ENCODE results near the gene PCSK5. TPM values are rescaled to one million over a fixed set of nuclear protein-coding genes. Genes with fewer than 3 reads are reported as not detected.

PCSK5 gene
- polyA plus RNA-seq, 4 donors: 15.1 to 19.0 (median 16.8) TPM

DNA sequence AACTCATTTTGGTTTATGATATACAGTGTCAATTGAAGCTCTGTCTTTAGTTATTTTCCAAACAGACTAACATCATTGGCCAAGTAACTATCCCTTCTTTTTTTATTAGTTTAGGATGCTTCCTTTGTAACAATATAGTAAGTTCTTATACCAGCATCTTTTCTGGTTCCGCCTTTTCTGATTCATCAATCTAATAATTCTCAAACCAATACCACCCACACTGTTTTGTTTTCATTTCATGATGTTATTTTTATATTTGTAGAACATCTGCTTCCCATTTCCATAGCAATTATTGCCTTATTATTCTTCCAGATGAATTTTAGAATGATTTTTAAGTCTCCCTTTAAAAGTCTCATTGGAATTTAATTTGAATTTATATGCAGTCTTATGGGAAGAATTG is 285.7 kb downstream of the PCSK5 start:
- no peak for DNase-seq (ENCODE audit: low read depth in 4 of 4, low spot score in 3 of 4)

GRCh38 chr9:76177931-76178330 is 287.5 kb downstream of the PCSK5 start:
- no peak for DNase-seq (ENCODE audit: low read depth in 4 of 4, low spot score in 3 of 4)

- no peak for DNase-seq (ENCODE audit: low read depth in 4 of 4, low spot score in 3 of 4)
Observed at GRCh38 chr9:76180541-76180940, 290.1 kb downstream of the PCSK5 start.

DNA sequence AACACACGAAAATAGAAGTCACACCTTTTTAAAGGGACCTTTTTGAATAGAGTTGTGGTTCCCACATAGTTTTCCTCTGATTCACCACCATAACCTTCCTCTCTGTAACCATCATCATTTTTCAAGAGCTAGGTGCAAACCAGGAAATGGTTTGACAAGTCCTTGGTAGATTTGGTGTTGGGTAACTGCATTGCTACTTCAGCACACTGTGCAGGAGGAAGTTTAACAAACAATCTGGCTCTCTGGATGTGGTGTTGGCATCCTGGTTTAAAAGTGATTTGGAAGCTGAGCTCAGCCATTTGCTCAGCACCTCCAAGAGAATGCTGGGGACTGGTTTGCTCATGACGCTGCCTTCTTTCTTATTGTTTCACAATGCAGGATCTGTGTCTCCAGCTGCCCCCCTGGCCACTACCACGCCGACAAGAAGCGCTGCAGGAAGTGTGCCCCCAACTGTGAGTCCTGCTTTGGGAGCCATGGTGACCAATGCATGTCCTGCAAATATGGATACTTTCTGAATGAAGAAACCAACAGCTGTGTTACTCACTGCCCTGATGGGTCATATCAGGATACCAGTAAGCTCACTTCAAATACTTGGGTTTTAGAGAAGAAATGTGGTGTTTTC is 290.7 kb downstream of the PCSK5 start:
- DNase-seq (ENCODE audit: low read depth in 4 of 4, low spot score in 3 of 4): no peak

- no peak for DNase-seq (ENCODE audit: low read depth in 4 of 4, low spot score in 3 of 4)
Observed at GRCh38 chr9:76181781-76182180, 291.3 kb downstream of the PCSK5 start.

- DNase-seq (ENCODE audit: low read depth in 4 of 4, low spot score in 3 of 4): no peak
Observed at GRCh38 chr9:76185432-76185831, 295.0 kb downstream of the PCSK5 start.

DNA sequence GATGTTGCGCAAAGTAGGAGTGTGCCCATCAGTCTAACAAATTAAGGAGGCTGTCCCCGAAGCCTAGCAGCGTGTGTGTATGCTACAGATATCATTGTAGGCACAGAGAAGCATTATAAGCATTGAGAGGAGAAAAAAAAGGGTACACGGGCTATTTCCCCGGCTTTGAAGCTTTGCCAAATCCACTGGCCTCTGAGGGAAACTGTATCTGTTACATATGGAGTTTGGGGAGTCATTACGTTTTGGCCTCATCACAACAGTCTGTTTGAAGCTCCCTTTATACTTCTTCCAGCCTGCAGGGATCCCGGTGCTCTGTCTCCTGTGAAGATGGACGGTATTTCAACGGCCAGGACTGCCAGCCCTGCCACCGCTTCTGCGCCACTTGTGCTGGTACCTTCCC is 297.8 kb downstream of the PCSK5 start:
- DNase-seq (ENCODE audit: low read depth in 4 of 4, low spot score in 3 of 4): no peak

- DNase-seq (ENCODE audit: low read depth in 4 of 4, low spot score in 3 of 4): no peak
Observed at GRCh38 chr9:76188905-76189304, 298.4 kb downstream of the PCSK5 start.

DNA sequence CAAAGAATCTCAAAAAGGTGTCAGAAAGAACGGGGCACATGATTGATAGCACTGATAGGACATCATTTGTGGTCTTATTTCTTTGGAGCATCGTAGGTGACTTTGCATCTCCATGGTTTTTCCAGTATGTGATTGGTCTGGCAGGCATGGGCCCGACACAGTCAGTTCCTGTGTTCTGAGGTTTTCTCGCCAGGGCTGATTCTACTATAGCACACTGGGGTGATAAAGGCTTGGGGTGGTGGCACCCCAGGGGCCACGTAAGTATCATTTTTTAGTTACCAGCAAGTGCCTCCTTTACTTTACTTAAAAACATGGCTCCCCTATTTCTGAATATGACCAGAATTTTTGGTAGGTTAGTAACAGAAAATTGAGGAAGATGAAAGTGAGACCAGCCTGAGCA is 301.0 kb downstream of the PCSK5 start:
- DNase-seq (ENCODE audit: low read depth in 4 of 4, low spot score in 3 of 4): no peak

- no peak for DNase-seq (ENCODE audit: low read depth in 4 of 4, low spot score in 3 of 4)
Observed at GRCh38 chr9:76192013-76192412, 301.5 kb downstream of the PCSK5 start.

DNA sequence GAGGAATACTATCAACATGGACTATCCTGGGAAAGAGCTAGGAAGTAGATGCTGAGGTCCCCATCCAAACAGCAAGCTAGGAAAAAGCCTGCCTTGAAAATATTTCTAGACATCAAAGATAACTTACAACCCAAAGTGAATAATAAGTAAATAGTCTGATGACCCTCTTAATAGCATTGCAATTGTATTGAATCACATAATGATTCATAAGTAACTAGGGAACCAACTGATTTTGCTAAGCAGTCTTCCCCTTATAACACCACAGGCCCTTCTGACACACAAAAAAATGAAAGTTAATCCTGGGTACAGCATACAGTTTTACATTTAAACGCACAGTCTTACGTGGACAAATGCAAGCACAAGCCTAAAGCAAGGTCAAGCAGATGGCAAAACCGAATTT is 304.4 kb downstream of the PCSK5 start:
- no peak for DNase-seq (ENCODE audit: low read depth in 4 of 4, low spot score in 3 of 4)

DNA sequence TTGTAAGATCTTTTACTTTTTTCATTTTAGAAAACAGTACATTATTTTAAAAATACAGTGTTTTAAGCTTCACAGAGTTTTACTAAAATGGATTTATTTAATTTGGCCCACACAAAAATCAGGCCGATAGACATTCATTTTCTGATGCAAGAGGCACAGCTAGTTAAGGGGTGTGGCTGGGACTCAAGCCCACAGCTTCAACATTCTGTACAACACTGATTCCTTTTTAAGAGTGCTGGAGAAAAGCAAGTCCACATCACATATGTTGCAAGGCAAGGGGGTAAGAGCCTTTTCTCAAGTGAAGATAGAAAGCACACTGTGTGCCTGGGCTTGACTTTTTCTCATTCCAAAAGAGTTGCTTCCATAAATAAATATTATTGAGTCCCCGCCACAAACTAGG is 307.9 kb downstream of the PCSK5 start:
- no peak for DNase-seq (ENCODE audit: low read depth in 4 of 4, low spot score in 3 of 4)

DNA sequence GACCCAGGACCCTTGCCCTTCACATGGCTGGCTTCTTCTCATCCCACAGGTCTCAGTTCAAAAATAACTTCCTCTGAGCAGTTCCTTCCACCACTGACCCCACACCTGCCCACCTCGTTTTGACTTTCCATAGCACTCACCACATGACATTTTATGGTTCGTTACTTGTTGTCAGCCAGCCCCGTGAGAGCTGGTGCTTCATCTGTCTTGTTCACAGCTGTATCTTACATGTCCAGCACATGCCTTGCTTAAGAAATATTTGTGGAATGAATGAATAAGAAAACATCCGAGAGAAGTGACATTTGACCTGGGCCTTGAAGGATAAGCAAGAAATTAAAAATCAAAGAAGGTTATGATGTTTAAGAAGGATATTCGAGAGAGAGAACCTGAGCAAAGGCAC is 309.8 kb downstream of the PCSK5 start:
- no peak for DNase-seq (ENCODE audit: low read depth in 4 of 4, low spot score in 3 of 4)

DNA sequence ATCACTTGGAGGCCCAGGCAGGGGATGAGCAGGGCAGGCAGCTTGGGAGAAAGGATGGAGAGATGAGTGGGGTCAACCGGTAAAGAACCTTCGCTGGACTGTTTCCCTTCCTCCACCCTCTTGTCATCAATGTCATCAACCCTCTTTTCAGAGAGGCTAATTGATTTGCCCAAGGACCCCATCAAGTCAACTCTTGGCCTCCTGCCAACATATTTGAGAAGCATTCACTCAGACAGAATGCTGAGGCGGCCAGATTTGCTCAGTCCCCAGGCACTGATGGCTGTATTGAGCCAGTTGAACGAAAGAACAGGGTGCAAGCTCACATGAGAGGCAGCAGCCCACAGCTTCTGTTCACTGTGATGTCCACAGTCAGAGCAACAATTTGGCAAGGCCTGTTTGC is 310.3 kb downstream of the PCSK5 start:
- no peak for DNase-seq (ENCODE audit: low read depth in 4 of 4, low spot score in 3 of 4)

DNA sequence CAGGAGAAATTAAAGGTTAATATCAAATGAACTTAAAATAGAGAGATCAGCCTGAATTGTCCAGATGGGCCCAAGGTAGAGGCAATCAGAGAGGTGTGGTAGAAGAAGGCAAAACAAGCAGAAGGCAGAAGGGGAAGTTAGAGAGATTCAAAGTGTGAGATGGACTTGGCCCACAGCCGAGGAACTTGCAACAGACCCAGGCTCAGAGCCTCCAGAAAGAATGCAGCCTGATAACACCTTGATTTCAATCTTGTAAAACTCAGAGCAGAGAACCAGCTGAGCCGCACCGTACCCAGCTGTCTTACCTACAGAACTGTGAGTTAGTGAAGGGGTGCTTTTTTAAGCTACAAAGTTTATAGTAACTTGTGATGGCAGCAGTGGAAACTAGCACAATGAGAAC is 312.9 kb downstream of the PCSK5 start:
- DNase-seq (ENCODE audit: low read depth in 4 of 4, low spot score in 3 of 4): no peak

- no peak for DNase-seq (ENCODE audit: low read depth in 4 of 4, low spot score in 3 of 4)
Observed at GRCh38 chr9:76206821-76207220, 316.3 kb downstream of the PCSK5 start.

GRCh38 chr9:76213751-76214150 is 323.3 kb downstream of the PCSK5 start:
- no peak for DNase-seq (ENCODE audit: low read depth in 4 of 4, low spot score in 3 of 4)

- no peak for DNase-seq (ENCODE audit: low read depth in 4 of 4, low spot score in 3 of 4)
Observed at GRCh38 chr9:76215066-76215465, 324.6 kb downstream of the PCSK5 start.

GRCh38 chr9:76216161-76216649 is 325.7 kb downstream of the PCSK5 start:
- no peak for DNase-seq (ENCODE audit: low read depth in 4 of 4, low spot score in 3 of 4)

GRCh38 chr9:76218117-76218885 is 327.8 kb downstream of the PCSK5 start:
- DNase-seq (ENCODE audit: low read depth in 4 of 4, low spot score in 3 of 4): no peak

DNA sequence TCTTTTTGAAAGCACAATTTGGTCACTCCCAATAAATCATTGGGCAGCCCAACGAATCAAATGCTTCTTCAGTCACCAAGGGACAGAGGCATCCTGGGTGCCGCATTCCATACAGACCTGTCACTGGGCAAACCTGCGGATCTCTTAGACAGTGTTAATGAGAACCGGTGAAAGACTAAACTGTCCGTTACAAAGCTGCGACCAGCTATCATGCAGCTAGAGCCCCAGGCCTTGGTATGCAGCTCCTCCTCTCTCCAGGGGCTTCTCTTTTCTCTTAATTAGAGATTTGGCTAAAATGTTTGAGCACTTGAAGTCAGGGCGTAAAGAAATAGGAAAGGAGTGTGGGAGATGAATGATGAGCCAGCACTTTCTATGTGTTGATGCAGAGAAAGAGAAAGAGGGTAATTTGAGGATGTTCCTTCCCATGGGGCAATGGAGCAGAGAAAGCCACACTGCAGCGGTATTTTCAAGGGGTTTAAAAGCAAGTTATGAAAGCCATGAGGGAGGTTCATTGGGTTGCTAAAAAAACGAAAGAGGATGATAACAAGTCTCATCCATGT is 328.5 kb downstream of the PCSK5 start:
- peak in 1 of 4 donors; percentile 12 for DNase-seq (ENCODE audit: low read depth in 4 of 4, low spot score in 3 of 4)

- no peak for DNase-seq (ENCODE audit: low read depth in 4 of 4, low spot score in 3 of 4)
Observed at GRCh38 chr9:76219560-76220151, 329.2 kb downstream of the PCSK5 start.
